Measurements from ENCODE around the gene IL4.

The IL4 gene

GRCh38 chr5:132658381-132659302 lies 15.1 kb upstream of the IL4 start:
- DNase-seq = no peak

DNA sequence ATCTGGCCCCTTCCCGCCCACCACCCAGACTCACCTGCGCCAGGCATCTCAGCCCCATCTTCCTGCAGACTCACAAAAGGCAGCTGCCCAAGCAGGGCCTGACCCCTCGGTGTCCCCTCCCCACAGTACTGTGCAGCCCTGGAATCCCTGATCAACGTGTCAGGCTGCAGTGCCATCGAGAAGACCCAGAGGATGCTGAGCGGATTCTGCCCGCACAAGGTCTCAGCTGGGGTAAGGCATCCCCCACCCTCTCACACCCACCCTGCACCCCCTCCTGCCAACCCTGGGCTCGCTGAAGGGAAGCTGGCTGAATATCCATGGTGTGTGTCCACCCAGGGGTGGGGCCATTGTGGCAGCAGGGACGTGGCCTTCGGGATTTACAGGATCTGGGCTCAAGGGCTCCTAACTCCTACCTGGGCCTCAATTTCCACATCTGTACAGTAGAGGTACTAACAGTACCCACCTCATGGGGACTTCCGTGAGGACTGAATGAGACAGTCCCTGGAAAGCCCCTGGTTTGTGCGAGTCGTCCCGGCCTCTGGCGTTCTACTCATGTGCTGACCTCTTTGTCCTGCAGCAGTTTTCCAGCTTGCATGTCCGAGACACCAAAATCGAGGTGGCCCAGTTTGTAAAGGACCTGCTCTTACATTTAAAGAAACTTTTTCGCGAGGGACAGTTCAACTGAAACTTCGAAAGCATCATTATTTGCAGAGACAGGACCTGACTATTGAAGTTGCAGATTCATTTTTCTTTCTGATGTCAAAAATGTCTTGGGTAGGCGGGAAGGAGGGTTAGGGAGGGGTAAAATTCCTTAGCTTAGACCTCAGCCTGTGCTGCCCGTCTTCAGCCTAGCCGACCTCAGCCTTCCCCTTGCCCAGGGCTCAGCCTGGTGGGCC lies 13.9 kb upstream of the IL4 start:
- no peak for DNase-seq

GRCh38 chr5:132661231-132662003 lies 12.4 kb upstream of the IL4 start:
- DNase-seq = no peak

- no peak for DNase-seq
These were observed 11.8 kb upstream of the IL4 start for GRCh38 chr5:132662004-132662401.

DNA sequence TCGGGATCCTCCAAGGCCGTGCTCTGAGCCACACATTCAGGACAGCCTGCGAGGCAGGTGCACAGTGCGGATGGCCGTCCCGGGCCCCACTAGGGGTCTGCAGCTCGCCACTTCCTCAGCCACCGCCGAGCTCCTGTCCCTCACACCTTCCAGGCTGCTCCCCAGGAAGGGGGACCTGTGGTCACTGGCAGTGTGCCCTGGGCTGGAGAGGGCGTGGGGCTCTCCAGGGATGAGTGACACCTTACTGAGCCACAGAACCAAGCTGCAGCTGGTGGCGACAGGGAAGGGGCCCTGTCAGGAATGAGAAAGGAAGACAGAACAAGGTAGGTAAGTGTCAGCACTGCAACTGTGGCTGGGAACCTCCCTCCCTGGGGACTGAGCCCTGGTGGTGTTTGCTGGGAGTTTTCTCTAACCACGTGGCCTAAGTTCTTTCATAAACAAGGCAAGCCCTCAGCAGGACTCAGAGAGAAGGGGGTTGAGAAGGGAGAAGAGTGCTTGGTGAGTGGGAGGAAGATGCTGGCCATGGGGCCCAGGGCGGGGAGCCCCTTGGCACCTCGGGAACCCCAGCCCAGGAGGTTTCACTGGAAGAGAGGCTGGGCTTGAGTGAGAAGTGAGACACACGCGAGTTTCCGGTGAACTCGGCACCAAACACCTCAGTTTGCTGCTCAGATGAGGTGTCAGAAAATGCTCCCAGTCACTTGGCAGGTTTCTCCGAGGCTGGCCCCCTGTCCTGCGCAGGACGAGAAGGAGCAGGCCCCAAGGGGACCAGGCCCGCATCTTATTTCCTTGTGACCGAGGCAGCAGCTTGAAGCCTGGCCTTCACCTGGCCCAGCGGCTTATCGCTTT lies 10.6 kb upstream of the IL4 start:
- peak; percentile 78 for DNase-seq

DNA sequence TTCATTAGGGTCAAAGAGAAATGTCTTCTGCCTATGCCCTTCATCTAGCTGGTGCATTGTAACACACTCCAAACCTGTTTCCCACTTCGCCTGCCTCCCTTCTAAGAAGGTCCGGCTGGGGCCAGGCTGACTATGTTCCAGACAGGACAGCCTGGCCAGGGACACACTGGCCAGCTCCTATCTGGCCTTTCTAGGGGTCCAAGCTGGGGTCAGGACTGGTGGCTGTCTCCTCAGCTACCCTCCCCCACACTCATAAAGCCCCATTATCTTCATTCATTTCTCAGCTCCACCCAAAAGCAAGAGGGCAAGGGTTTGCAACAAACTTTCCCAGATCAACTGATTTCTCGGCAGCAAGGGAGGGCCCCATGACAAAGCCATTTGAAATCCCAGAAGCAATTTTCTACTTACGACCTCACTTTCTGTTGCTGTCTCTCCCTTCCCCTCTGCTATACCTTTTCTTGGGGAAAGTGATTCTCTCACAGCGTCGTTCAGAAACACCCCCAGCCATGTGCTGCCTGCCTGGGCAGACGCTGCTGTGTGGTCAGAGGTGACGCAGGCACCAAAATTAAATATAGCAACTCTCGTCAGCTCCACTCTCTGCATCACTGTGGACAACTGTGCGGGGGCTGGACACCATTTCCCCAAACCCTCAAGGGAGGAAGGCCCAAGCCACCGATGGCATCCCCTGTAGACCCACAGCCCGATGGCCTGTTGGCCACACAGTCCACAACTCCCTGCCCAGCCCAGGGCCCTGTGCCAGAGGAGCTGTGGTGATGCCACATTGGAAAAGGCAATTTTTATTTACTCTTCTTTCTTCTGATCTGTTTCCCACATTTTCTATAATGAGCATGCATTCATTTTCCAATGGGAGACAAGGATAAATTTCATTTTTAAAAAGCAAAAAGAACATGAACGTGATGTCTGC lies 9.8 kb upstream of the IL4 start:
- no peak for DNase-seq

GRCh38 chr5:132664696-132665209 lies 9.0 kb upstream of the IL4 start:
- DNase-seq = no peak

GRCh38 chr5:132665574-132666080 lies 8.2 kb upstream of the IL4 start:
- DNase-seq = no peak

DNA sequence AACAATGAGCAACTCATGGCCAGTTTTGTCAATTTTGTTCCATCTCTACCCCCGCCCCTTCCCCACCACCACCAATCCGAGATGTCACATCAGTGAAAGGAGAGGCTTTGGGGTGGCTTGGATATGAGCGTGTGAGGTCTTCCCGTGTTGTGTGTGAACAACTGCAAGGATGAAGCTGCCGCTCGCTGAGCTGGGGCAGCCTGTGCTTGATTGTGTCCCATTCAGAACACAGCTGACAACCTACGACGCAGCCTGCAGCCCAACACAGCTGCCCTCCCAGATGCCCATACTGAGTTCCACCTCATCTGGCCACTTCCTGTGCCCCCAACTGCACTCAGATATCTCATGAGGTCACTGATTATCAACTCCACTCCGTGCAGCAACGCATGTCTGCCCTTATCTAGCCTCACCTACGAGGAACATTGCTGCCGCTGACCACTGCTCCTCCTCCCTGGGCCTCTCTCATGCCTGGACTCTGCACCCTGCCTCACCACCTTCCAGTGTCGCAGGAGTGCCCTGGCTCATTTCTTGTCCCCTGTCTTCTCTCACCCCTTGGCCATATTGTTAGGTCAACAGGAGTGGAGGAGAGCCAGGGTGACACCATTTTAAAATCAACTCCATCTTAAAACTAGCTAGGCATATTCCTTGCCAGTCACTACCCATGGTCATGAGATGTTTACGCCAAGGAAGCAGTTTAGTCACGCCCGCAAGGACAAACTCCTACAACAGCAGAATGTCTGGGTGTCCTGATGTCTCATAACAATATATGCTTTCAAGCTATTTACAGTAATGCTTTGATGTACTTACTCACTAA lies 7.3 kb upstream of the IL4 start:
- DNase-seq = no peak

DNA sequence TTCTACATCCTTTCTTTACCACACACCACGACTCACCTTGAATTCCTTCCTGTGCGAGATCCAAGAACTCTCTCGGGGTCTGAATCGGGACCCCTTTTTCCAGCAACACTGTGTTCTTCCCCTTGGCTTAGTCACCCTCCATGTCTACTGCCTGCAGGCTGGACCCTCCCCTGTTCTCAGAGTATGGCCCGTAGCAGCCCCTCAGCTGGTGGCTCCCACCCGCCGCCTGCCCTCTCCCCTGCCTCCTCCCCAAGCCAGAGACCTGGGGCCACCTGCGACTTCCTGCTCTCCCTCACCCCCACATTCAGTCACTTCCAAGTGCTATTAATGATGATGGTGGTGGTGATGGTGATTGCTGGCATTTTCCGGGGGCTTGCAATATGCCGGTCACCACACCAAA lies 6.5 kb upstream of the IL4 start:
- DNase-seq = no peak

GRCh38 chr5:132667761-132668705 lies 5.8 kb upstream of the IL4 start:
- DNase-seq = no peak

DNA sequence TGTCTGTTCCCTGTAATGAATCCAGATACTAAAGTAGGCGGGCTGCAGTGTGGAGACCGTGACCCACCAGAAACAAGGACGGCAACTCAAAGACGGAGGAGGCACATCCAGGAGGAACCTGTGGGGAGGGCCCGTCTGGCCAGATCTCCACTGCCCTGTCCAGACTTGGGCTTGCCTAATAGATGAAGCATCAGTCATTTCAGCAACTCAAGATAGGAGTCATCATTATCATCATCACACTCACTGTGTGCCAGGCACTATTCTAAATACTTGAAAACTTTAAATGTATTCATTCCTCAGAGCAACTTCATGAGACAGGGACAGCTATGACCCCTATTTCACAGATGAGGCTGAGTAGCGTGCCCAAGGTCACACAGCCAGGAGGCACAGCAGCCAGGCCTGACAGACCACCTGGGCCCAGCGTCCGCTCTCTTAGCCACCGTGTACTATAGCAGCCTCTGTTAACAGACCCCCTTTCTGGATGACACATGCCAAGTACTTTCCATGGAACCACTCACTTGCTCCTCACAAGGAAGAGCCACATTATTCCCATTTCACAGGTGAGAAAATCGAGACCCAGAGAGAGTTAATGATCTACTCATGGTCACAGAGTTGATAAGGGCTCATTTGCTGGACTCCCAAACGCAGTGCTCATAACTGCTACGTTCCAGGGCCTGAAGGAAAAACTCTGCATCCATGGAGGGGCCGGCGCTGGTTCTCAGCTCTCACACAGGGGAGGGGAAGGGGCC lies 4.9 kb upstream of the IL4 start:
- no peak for DNase-seq

DNA sequence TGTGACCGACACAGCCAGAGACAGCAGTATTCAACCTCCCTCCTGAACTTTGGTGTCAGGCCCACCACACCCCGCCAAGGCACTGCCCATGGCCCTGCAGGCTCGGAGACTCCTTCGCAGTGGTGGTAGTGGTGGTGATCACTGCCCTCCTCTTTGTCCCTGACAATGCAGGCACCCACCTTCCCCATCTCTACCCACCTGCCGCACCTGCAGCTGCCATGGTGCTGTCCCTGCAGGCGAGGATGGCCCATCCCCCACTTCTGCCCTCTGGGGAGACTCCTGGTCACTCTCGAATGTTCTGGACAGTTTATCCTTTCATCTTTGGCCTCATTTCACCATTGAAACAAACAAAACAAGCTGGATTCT lies 4.4 kb upstream of the IL4 start:
- DNase-seq = no peak

DNA sequence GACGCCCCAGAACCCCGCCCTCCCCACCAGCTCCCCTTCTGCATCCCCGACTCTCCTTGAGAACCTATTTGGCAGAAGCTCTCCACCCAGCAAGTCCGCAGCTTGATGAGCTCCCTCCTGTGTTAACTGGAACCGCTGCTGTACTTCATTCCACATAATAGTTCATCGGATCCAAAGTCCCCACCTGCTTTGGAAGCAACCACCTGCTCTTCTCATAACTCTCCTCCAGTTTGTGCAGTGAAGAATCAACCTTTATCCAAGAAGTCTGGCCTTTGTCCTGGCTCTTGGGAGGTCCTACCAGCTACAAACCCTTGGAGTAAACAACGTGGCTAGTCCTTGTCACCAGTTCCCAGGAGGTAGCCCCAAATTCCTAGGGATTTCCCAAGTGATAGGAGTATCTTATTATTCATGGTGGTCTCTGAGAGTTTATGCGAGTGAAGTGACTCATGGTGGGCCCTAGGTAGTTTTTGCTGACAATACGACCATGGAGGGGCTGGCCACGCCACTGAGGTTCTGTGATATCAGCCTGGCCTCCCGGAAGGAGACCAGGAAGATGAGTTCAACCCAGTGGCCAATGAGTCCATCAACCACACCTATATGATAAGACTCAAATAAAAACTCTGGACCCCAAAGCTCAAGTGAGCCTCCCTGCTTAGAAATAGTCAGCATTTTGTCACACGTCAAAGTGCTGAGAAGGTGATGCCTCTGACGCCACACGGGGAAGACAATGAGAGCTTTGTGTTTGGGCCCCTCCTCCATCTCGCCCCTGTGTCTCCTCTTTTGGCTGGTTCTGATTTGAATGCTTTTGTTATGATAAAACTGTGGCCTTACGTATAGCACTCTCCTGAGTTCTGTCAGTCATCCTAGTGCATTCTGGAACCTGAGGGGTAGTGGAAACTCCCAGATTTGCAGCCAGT lies 3.6 kb upstream of the IL4 start:
- no peak for DNase-seq

- DNase-seq = no peak
These were observed 2.8 kb upstream of the IL4 start for GRCh38 chr5:132671000-132671399.

- no peak for DNase-seq
These were observed 301 bp upstream of the IL4 start for GRCh38 chr5:132673488-132673887.

Data from stimulated activated CD4-positive, alpha-beta T cell treated with anti-CD3 and anti-CD28 coated beads, Interleukin-1b, Interleukin-23, amount 100 ng/mL, for 48 hours (primary cell).